Stimulated activated CD8-positive, alpha-beta memory T cell treated with anti-CD3 and anti-CD28 coated beads, Interleukin-2, amount 100 ng/mL, for 1 hour (primary cell): Measurements from ENCODE around the gene PLEKHJ1.
"Not testable (repeated sequence)": the region's sequence is repeated elsewhere in the genome, so short reads cannot be mapped to it uniquely, and the experiment has no call there.

Source experiments
- DNase-seq, 2 donors: peaks; one replicate each; pipeline ENCODE4 v3.0.0-alpha.2; 2020; ENCODE audit warnings: low read depth in 2 of 2

Gene PLEKHJ1

GRCh38 chr19:2236314-2237050 is at the start of gene PLEKHJ1, which contains the start of gene SF3A2:
TSS of gene PLEKHJ1 (minus strand) at chr19:2236329. CDS start at chr19:2236248, 81 bp downstream.
TSS of gene SF3A2 (plus strand) at chr19:2236824. CDS start at chr19:2243419, 6,595 bp downstream.
- DNase-seq = peak; percentile 96 to 97

DNA sequence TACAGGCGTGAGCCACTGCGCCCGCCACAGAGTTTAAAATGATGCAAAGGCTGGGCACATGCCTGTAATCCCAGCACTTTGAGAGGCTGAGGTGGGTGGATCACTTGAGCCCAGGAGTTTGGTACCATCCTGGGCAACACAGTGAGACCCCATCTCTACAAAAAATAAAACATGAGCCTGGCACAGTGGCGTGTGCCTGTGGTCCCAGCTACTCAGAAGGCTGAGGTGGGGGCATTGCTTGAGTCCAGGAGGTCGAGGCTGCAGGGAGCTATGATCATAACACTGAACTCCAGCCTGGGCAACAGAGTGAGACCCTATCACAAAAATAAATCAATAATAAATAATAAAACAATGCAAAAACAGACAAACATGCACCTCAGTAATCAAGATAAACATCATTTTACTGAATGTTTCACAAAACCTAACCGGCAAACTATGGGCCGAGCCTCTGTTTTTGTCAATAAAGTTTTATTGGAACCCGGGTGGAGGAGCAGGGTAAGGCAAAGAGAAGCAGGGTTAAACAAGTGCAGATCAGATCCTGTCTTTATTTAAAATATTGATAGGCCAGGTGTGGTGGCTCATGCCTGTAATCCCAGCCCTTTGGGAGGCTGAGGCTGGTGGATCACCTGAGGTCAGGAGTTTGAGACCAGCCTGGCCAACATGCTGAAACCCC is 47.8 kb upstream of the PLEKHJ1 start:
- no peak for DNase-seq

GRCh38 chr19:2282862-2283237 is 46.7 kb upstream of the PLEKHJ1 start:
- DNase-seq = no peak

DNA sequence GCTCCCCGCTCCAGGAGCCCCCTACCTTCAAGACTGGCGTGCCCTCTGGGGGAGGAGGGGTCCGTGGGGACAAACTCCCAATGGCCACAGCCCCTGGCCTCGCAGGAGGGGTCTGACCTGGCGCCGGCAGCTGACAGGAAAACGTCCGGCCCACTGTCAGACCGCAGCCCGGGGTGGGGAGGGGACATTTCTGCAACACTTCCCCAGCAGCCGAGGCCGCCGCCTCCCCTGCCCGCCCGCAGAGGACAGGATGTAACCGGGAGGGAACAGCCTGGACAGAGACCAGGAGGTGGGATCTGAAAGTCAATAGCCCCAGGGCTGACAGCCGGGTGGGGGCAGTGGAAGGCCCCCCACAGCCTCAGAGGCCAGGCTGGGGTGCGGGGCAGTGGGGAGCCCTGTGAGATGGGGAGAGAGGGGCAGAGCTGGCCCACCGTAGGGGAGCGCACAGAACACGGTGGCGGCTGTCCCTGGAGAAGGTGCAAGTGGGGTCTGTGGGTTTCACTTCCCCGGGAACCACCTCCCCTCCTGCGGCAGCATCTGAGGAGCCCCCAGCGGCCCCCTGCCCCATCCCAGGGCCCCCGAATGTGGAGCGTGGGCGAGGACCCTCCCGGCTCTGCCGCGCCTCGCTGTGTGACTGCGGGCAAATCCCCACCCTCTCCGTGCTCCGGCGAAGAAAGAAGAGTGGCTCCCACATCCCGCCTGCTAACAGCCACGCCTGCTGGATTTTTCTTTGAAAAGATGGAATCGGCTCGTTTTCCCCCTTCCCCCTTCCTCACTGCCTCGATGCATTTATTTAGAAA is 46.1 kb upstream of the PLEKHJ1 start, which contains the start of gene PEAK3:
PEAK3 (minus strand) TSS at position 114 of the 800 bp plus-strand sequence. CDS start 1,244 bp downstream, outside the sequence.
- DNase-seq = no peak

DNA sequence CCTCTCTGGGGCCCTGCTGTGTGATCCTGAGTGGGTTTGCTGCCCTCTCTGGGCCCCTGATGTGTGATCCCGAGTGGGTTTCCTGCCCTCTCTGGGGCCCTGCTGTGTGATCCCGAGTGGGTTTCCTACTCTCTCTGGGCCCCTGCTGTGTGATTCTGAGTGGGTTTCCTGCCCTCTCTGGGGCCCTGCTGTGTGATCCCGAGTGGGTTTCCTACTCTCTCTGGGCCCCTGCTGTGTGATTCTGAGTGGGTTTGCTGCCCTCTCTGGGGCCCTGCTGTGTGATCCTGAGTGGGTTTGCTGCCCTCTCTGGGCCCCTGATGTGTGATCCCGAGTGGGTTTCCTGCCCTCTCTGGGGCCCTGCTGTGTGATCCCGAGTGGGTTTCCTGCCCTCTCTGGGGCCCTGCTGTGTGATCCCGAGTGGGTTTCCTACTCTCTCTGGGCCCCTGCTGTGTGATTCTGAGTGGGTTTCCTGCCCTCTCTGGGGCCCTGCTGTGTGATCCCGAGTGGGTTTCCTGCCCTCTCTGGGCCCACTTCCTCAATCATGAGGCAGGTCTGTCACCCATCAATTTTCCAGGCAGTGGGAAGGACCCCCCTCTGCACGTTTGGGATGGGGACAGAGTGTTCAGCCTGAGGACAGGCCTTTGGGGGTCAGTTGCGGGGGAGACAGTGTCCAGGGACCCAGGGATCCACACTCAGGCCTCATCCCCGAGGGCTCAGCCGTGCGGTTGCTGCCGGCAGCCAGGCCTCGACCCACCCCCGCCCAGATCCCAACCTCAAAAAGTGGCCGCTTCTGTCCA is 45.3 kb upstream of the PLEKHJ1 start:
- not testable (repeated sequence) for DNase-seq

- no peak for DNase-seq
These were observed 44.6 kb upstream of the PLEKHJ1 start for GRCh38 chr19:2280633-2281264.

DNA sequence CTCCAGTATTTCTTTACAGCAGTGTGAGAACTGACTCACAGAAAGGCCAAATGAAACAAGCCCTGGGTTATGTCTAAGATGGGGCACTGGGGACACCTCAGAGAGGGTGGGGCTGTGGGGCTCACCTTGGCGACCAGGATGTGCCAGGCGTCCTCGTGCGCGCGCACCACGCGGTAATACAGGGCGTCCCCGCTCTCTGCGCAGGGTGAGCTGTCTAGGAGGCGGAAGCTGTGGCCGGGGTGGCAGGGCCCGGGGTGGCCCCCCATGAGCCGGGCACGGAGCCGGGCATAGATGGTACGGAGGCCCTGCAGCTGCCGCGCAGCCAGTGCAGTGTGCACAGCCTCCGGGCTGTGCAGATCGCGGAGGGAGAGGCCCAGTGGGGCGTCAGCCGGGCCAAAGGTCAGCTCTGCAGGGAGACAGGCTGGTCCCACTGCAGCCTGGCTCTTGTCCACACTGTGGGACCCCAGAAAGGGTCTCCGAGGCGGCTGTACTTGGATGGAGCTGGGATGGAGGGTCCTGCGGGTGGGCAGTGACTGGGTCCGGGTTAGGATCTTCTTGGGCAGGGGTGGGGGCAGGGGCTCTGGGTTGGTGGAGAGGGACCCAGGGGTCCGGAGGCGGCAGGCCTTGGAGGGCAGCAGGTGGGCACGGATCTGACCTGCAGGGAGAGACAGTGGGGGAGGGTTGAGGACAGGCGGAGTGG is 42.5 kb upstream of the PLEKHJ1 start:
- DNase-seq = no peak

DNA sequence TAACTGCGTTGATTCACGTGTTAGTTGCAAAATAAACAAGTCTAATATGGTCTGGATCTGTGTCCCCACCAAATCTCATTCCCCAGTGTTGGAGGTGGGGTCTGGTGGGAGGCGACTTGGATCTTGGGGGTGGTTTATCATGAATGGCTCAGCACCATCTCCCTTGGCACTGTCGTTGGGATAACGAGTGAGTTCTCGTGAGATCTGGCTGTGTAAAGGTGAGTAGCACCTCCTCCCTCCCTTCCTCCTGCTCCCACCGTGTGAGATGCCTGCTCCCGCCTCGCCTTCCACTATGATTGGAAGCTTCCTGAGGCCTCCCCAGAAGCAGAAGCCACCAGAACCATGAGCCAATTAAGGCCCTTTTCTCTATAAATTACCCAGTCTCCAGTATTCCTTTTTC is 41.0 kb upstream of the PLEKHJ1 start:
- DNase-seq = no peak

DNA sequence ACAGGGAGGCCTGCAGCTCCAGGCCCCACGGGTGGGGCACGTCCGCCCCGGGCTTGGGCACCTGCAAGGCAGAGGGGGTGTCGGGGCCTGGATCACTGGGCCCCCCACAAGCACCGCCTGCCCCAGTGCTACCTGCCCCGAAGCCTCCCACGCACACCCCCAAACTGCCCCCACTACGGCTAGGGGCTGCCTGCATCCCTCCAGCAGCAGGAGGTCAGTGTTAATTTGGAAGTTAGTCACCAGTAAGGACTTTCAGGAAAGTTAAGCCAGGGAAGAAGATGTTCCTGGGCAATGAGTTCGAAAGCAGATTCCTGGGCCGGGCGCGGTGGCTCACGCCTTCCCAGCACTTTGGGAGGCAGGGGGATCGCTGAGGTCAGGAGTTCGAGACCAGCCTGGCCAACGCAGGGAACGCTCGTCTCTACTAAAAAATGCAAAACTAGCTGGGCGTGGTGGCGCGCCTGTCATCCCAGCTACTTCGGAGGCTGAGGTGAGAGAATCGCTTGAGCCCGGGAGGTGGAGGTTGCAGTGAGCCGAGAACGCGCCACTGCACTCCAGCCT is 40.4 kb upstream of the PLEKHJ1 start:
- no peak for DNase-seq

DNA sequence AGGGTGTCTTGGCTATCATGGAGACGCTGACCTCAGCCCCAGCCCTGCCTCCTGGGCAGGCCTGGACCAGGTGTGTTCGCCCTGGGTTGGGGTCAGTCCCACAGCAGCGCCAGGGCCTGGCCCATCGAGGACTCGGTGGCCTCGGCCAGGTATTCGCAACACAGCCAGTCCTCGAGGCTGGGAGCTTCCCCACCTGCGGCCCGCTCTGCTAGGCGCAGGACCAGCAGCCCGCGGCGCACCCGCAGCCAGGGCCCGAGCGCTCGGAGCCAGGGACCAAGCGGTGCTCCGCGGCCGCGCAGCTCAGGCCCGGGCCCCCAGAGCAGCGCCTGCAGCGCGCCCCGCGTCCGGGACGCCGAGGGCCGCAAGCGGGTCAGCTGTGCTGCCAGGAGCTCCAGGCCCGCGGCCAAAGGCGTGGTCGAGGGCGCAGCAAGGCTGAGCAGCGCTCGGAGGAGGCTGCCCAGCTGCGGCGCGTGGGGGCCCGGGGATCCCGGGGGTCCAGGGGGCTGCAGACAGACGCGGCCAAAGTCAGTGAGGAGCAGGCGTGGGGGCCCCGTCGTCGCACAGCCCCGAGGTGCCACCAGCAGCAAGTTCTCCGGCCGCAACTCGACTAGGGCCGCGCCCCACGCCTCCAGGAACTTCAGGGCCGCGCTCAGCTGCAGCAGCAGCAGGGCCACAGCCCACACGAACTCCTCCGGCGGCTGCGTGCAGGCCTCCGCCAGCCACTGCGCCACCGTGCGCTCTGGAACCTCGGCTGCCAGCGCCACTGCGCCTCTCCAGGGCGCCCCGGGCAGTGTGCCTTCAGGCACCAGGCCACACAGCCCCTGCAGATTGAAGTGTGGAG is 39.7 kb upstream of the PLEKHJ1 start:
- DNase-seq = no peak

GRCh38 chr19:2274931-2275535 is 38.9 kb upstream of the PLEKHJ1 start:
- no peak for DNase-seq

GRCh38 chr19:2274185-2274711 is 38.1 kb upstream of the PLEKHJ1 start:
- DNase-seq = no peak

DNA sequence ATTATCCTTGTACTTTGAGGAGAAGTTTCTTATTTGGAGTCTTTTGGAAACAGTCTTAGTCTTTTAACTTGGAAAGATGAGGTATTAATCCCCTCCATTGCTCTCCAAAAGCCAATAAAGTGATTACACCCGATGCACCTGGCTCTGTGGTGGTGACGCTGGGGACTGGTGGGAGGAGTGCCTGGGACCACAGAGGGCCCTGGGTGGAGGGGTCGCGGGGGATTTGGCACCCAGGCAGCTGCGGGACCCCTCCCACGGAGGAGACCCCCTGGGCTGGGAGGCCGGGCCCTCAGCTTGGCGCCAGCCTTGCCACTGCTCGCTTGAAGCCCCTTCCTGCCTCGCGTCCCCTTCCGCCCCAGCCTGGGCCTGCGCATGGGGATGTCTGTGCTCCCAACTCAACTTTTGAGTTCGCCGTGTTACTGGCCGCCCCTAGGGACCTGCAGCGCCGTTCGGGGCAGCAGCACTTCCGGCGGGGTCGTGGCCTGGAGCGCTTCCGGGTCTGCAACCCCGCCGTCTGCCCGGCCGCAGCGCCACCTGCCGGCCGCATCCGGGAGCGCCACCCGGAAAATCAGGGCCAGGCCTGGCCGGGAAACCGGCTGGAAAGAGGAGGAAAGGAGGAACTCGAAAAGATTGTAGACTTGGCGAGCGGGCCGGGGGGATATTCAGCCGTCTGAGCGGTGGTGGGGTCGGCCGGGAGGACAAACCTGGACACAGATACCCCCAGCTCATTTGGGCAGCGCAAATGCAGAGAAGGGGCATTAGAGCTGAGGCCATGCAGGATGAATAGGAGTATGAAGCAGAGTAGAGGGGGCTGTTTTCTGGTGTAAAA is 37.4 kb upstream of the PLEKHJ1 start:
- DNase-seq = peak in 1 of 2 donors; percentile 58

DNA sequence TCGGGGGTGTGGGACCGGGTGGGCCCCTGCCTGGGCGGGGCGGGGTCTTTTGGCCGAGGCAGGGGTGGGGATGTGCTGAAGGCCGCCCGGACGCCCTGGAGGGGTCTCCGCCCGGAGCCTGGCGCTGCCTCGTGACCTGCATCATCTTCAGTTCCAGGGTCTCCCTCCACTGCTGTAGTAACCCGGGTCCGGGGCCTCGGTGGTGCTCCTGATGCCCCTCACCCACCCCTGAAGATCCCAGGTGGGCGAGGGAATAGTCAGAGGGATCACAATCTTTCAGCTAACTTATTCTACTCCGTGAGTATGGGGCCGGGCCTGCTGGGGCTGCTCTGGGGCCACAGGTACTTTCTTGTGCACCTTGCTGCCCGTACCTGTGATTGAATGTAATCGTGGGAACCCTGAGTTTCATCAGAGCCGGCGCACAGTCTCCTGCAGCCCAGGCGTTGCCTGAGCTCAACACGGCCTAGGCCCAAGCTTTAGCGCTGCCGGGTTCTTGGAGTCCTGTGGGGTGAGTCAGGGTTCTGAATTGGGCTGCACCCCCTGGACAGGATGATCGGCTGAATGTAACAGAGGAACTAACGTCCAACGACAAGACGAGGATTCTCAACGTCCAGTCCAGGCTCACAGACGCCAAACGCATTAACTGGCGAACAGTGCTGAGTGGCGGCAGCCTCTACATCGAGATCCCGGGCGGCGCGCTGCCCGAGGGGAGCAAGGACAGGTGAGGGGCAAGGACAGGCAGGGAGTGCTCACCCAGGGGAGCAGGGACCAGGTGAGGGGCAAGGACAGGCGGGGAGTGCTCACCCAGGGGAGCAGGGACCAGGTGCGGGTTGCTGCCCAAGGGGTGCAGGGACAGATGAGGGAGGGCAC is 35.3 kb upstream of the PLEKHJ1 start:
- no peak for DNase-seq

DNA sequence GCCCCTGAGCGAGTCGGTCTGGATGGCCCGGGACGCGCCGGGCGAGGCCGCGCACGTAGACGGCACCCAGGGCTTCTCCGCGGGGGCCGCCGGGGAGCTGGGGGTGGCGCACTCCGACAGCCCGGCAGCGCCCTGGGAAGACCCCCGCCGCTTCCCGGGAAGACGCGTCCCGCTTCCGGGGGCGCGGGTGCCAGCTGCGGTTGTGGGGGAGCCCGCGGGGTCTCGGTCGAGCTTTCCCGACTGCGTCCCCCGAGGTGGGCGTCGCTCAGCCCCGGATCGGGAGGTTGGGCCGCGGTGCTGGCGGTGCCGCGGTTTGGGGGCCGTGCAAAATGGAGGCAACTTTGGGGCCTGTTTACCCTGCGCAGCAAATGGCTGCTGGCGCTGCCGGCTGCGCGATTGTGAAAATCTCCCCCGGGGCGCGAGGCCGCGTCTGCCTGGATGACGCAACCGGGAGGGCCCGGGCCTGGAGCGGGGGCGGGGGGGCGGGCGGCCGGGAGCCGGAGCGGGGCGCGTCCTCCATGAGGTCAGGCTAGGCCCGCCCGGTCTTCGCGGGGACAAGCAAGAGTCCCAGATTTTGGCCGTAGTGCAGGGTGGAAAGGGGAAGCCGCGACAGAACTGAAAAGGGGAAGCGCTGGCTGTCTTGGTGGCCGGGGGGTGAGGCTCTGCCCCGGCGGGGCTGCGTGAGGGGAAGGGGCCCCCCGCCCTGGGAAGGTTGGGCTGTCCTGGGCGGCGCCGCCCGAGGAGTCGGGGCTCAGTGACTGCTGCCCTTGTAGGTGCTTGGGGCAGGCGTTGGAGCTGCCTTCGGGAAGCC is 34.5 kb upstream of the PLEKHJ1 start:
- peak; percentile 37 to 59 for DNase-seq

- DNase-seq = no peak
These were observed 34.0 kb upstream of the PLEKHJ1 start for GRCh38 chr19:2270157-2270422.
